GM12878 (cell line): ENCODE measurements around the gene SYCN. TPM values are rescaled to one million over a fixed set of nuclear protein-coding genes. Genes with fewer than 3 reads are reported as not detected.

Experiments
- ATAC-seq: fragments of 200-7000 bp; cut with Tn5 transposase; 3 replicates; pipeline ENCODE4 v1.9.1; 2020; ENCODE audit warnings: mild to moderate bottlenecking, moderate library complexity
- BruUV-seq: library from RNA; stranded (reverse); fragments of 400-500 nt; replicated peaks from 2 replicates; lab custom pipeline; 2021; lab: Mats Ljungman, UMichigan
- CTCF ChIA-PET: fragments of 300-600 bp; sonication (Branson Sonifier 250); formaldehyde crosslinking; extraction: SDS; loops from one replicate; lab custom pipeline; 2021; ENCODE audit warnings: inconsistent platforms; lab: Yijun Ruan, JAX
- POLR2A ChIA-PET: fragments of 350-600 bp; formaldehyde crosslinking; extraction: SDS; loops from one replicate; lab custom pipeline; 2021; ENCODE audit warnings: inconsistent platforms; lab: Charles Lee
- RAD21 ChIA-PET: fragments of 300-600 bp; sonication (Branson Sonifier 250); formaldehyde crosslinking; loops from one replicate; lab custom pipeline; 2023; ENCODE audit warnings: antibody characterized with exemption; ENCODE audit not compliant: unreplicated experiment; lab: Charles Lee
- SMC1A ChIA-PET: fragments of 300-600 bp; sonication (Branson Sonifier 250); formaldehyde crosslinking; loops from one replicate; lab custom pipeline; 2023; ENCODE audit not compliant: unreplicated experiment, uncharacterized antibody; lab: Charles Lee
- DNase-seq: peaks from one replicate; pipeline ENCODE4 v3.0.0-alpha.2; 2011; ENCODE audit warnings: low read depth, low spot score
- FAIRE-seq: peaks from 3 replicates; lab custom pipeline; 2011; peaks lifted over from hg19 to GRCh38; lab: Jason Lieb, UNC
- H2AFZ ChIP-seq: 2 replicates; pipeline ENCODE4 v1.6.0; 2011; ENCODE audit warnings: low read depth, low read length, control low read depth; ENCODE audit not compliant: control insufficient read depth
- H3K27ac ChIP-seq: 2 replicates; pipeline ENCODE4 v1.5.1; 2011; ENCODE audit warnings: control low read depth; ENCODE audit not compliant: control insufficient read depth, insufficient read depth
- H3K27me3 ChIP-seq, 2 experiments: replicated peaks in 1 of 2; 2 replicates each; pipeline versions ENCODE4 v1.6.0 to v1.6.1; 2011; ENCODE audit warnings: low read length in 1 of 2; ENCODE audit not compliant: control insufficient read depth in 2 of 2, insufficient read depth in 2 of 2
- H3K36me3 ChIP-seq, 2 experiments: 2 replicates each; pipeline ENCODE4 v1.5.1; 2011; ENCODE audit warnings: low read length in 1 of 2; ENCODE audit not compliant: control insufficient read depth in 2 of 2, insufficient read depth in 2 of 2
- H3K4me1 ChIP-seq: 2 replicates; pipeline ENCODE4 v1.6.1; 2011; ENCODE audit warnings: mild to moderate bottlenecking, low read length, moderate library complexity, mixed read lengths; ENCODE audit not compliant: control insufficient read depth, insufficient read depth
- H3K4me2 ChIP-seq: 2 replicates; pipeline ENCODE4 v1.6.0; 2011; ENCODE audit warnings: control low read depth; ENCODE audit not compliant: control insufficient read depth, insufficient read depth
- H3K4me3 ChIP-seq: fragments of 200-600 bp; sonication (generic); 2 replicates; pipeline ENCODE4 v1.5.1; 2016
- H3K79me2 ChIP-seq: 2 replicates; pipeline ENCODE4 v1.6.0; 2011; ENCODE audit warnings: low read length; ENCODE audit not compliant: control insufficient read depth, insufficient read depth
- H3K9ac ChIP-seq: 2 replicates; pipeline ENCODE4 v1.8.0; 2011; ENCODE audit warnings: low read length, control low read depth, mixed read lengths; ENCODE audit not compliant: control insufficient read depth, insufficient read depth
- H3K9me3 ChIP-seq: replicated peaks from 3 replicates; pipeline ENCODE4 v1.5.1; 2011; ENCODE audit warnings: mild to moderate bottlenecking, low read length; ENCODE audit not compliant: control insufficient read depth, insufficient read depth
- H4K20me1 ChIP-seq: 2 replicates; pipeline ENCODE4 v1.6.0; 2011; ENCODE audit not compliant: control insufficient read depth, insufficient read depth
- BCL11A ChIP-seq: IDR thresholded peaks from 2 replicates; pipeline ENCODE4 v1.6.1; 2011; ENCODE audit warnings: low read depth, low read length
- CBFB ChIP-seq: IDR thresholded peaks from 2 replicates; pipeline ENCODE4 v1.6.1; 2016; ENCODE audit warnings: antibody characterized with exemption, low read depth
- CBX5 ChIP-seq: sonication (generic); IDR thresholded peaks from 2 replicates; pipeline ENCODE4 v1.6.1; 2016; ENCODE audit warnings: low read depth, moderate library complexity, mild to moderate bottlenecking, inconsistent platforms
- EED ChIP-seq: sonication (generic); IDR thresholded peaks from 2 replicates; pipeline ENCODE4 v1.6.1; 2016; ENCODE audit warnings: antibody characterized with exemption, low read depth
- EZH2 ChIP-seq: IDR thresholded peaks from 2 replicates; pipeline ENCODE4 v1.6.1; 2012; ENCODE audit warnings: low read depth, mild to moderate bottlenecking, control low read depth, inconsistent platforms, low read length, borderline replicate concordance; ENCODE audit not compliant: control insufficient read depth
- HDAC6 ChIP-seq: fragments of 200-600 bp; sonication (generic); IDR thresholded peaks from one replicate; pipeline ENCODE4 v1.8.0; 2017; ENCODE audit warnings: antibody characterized with exemption; ENCODE audit not compliant: unreplicated experiment
- PML ChIP-seq: IDR thresholded peaks from 2 replicates; pipeline ENCODE4 v1.6.1; 2012; ENCODE audit warnings: low read length, inconsistent platforms
- RB1 ChIP-seq: fragments of 450-650 bp; formaldehyde crosslinking; IDR thresholded peaks from 2 replicates; pipeline ENCODE4 v1.6.1; 2017; ENCODE audit warnings: mild to moderate bottlenecking, borderline replicate concordance
- SMC3 ChIP-seq: IDR thresholded peaks from 2 replicates; pipeline ENCODE4 v1.6.1; 2011; ENCODE audit warnings: low read length, improper control_type of control experiment, borderline replicate concordance
- WRNIP1 ChIP-seq: IDR thresholded peaks from 2 replicates; pipeline ENCODE4 v1.6.1; 2011; ENCODE audit warnings: low read depth, low read length, improper control_type of control experiment, borderline replicate concordance
- YY1 ChIP-seq: IDR thresholded peaks from 2 replicates; pipeline ENCODE4 v1.6.1; 2011; ENCODE audit warnings: low read depth, mild to moderate bottlenecking, low read length
- ZNF207 ChIP-seq: fragments of 450-650 bp; IDR thresholded peaks from 2 replicates; pipeline ENCODE4 v1.6.1; 2014; ENCODE audit warnings: antibody characterized with exemption, mild to moderate bottlenecking, borderline replicate concordance
- ZNF217 ChIP-seq: fragments of 450-650 bp; IDR thresholded peaks from 2 replicates; pipeline ENCODE4 v1.6.1; 2017; ENCODE audit warnings: antibody characterized with exemption, mild to moderate bottlenecking
- WGBS: methylation state at CpG from one replicate; pipeline ENCODE4 v1.1.6; 2016; ENCODE audit warnings: low lambda C conversion rate; ENCODE audit not compliant: insufficient replicate concordance, insufficient coverage; ENCODE audit errors: missing lambda C conversion rate; 5-methylcytosine and 5-hydroxymethylcytosine counted together
- in situ Hi-C: fragments of 300-500 bp; cut with MboI; formaldehyde crosslinking; loops from 9 replicates; pipeline ENCODE4 v1.14.3; 2018; ENCODE audit warnings: mixed read lengths
- intact Hi-C: fragments of 100-400 bp; cut with micrococcal nuclease; formaldehyde crosslinking; loops from one replicate; pipeline ENCODE4 v1.14.2; 2022; ENCODE audit not compliant: unreplicated experiment
- polyA plus RNA-seq, 11 experiments: library from polyadenylated mRNA; depleted of rRNA in 4 of 11; unstranded in 6 of 11; stranded (reverse) in 5 of 11; fragments of >200 nt; fragmentation: Nextera tagmentation in 4 of 11; fragmentation: Illumina TruSeq in 1 of 11; extraction: Ambion mirVana in 4 of 11; extraction: Trizol in 1 of 11; gene quantifications; 1 replicate in 1 of 11; 2 replicates in 10 of 11; pipeline versions ENCODE4 v1.2.1 to v1.2.3, GENCODE V29; 2011 to 2016; ENCODE audit warnings: inconsistent platforms in 2 of 11, missing spikeins in 2 of 11, low read depth in 1 of 11
- total RNA-seq, 4 experiments: library from RNA; depleted of rRNA in 3 of 4; stranded (reverse); fragments of >200 nt in 3 of 4; fragmentation: Illumina TruSeq in 1 of 4; extraction: Trizol in 1 of 4; gene quantifications; 2 replicates each; pipeline versions ENCODE4 v1.2.1 to v1.2.3, GENCODE V29; 2013 to 2021
- TF ChIP-seq, protein P1 (sequence below): fragments of 150-350 bp; IDR thresholded peaks from 2 replicates; pipeline ENCODE4 v1.6.1; 2014; ENCODE audit warnings: mild to moderate bottlenecking, low read depth, low read length
- TF ChIP-seq, protein P2 (sequence below): fragments of 450-650 bp; IDR thresholded peaks from 2 replicates; pipeline ENCODE4 v1.6.1; 2018; ENCODE audit warnings: borderline replicate concordance, mild to moderate bottlenecking; ENCODE audit not compliant: partially characterized antibody
- TF ChIP-seq, protein P3 (sequence below): IDR thresholded peaks from 2 replicates; pipeline ENCODE4 v1.6.1; 2012; ENCODE audit warnings: low read depth, low read length, improper control_type of control experiment

The SYCN gene
- total and polyA plus RNA-seq, 10 of the 15 experiments (the other 5 are each of a cell fraction or from before 2014, with no cell fraction given): 0.54 TPM; not detected in 9

DNA sequence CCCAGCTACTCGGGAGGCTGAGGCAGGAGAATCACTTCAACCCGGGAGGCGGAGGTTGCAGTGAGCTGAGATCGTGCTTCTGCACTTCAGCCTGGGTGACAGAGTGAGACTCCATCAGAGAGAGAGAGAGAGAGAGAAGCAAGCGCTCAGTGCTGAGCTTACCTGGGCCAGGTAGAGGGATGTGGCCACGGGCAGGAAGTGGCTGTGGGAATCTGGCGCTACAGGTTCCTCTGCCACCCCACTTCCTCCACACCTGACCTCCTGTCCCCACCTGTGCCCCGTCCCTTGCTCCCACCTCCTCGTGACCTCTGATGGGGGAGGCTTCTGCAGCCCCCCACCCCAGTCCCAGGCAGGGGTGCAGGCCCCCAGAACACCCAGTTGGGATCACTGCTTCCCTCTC, 8.3 kb downstream of the SYCN start:
- Histone ChIP-seq H3K4me1 (no peaks in the 10 kb centered on the region), H2AFZ (no peak overlapping the region), H3K27me3 (peaks cover 3 to 5% of the 10 kb centered on the region in 2 experiments; a peak in 2 of 4 replicates), H3K27ac (no peak overlapping the region), H4K20me1 (no peaks in the 10 kb centered on the region), H3K9ac (no peak overlapping the region), H3K4me2 (no peak overlapping the region), H3K9me3 (no peaks in the 10 kb centered on the region), H3K4me3 (no peak overlapping the region), H3K79me2 (no peaks in the 10 kb centered on the region), H3K36me3 (no peaks in the 10 kb centered on the region)
- ChIA-PET SMC1A (no interaction called here), CTCF (no interaction called here), RAD21 (no interaction called here), POLR2A (no interaction called here)
- no TSS peak for BruUV-seq
- in situ Hi-C loops (no loop called here), intact Hi-C loops (no loop called here)
- DNase-seq: no peak
- WGBS: 36% methylated on average over 8 of the region's 9 CpGs
- FAIRE-seq: no peak
- no peak for ATAC-seq
- no peak for TF ChIP-seq RB1
- no peak for TF ChIP-seq ZNF217
- TF ChIP-seq CBX5: no peak
- no peak for TF ChIP-seq HDAC6
- TF ChIP-seq EZH2: no peak
- TF ChIP-seq SMC3: no peak
- TF ChIP-seq, protein P1, sequence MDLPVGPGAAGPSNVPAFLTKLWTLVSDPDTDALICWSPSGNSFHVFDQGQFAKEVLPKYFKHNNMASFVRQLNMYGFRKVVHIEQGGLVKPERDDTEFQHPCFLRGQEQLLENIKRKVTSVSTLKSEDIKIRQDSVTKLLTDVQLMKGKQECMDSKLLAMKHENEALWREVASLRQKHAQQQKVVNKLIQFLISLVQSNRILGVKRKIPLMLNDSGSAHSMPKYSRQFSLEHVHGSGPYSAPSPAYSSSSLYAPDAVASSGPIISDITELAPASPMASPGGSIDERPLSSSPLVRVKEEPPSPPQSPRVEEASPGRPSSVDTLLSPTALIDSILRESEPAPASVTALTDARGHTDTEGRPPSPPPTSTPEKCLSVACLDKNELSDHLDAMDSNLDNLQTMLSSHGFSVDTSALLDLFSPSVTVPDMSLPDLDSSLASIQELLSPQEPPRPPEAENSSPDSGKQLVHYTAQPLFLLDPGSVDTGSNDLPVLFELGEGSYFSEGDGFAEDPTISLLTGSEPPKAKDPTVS: no peak
- TF ChIP-seq YY1: no peak
- TF ChIP-seq BCL11A: no peak
- TF ChIP-seq WRNIP1: no peak
- TF ChIP-seq, protein P2, sequence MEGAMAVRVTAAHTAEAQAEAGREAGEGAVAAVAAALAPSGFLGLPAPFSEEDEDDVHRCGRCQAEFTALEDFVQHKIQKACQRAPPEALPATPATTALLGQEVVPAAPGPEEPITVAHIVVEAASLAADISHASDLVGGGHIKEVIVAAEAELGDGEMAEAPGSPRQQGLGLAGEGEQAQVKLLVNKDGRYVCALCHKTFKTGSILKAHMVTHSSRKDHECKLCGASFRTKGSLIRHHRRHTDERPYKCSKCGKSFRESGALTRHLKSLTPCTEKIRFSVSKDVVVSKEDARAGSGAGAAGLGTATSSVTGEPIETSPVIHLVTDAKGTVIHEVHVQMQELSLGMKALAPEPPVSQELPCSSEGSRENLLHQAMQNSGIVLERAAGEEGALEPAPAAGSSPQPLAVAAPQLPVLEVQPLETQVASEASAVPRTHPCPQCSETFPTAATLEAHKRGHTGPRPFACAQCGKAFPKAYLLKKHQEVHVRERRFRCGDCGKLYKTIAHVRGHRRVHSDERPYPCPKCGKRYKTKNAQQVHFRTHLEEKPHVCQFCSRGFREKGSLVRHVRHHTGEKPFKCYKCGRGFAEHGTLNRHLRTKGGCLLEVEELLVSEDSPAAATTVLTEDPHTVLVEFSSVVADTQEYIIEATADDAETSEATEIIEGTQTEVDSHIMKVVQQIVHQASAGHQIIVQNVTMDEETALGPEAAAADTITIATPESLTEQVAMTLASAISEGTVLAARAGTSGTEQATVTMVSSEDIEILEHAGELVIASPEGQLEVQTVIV: no peak
- no peak for TF ChIP-seq PML
- no peak for TF ChIP-seq EED
- TF ChIP-seq, protein P3, sequence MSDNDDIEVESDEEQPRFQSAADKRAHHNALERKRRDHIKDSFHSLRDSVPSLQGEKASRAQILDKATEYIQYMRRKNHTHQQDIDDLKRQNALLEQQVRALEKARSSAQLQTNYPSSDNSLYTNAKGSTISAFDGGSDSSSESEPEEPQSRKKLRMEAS: no peak
- TF ChIP-seq ZNF207: no peak
- no peak for TF ChIP-seq CBFB
- TF ChIP-seq, all 136 proteins: peak for 0
